Urinary bladder (tissue), 4 donors: ENCODE results near the gene NCLN. TPM values are rescaled to one million over a fixed set of nuclear protein-coding genes. Genes with fewer than 3 reads are reported as not detected.

Experiments
- DNase-seq: peaks from one replicate; pipeline ENCODE4 v3.0.0-alpha.2; 2015; ENCODE audit errors: extremely low spot score
- H3K27ac ChIP-seq: one replicate; pipeline ENCODE4 v1.5.1; 2013; ENCODE audit warnings: low read depth, mild to moderate bottlenecking, moderate library complexity
- H3K36me3 ChIP-seq: one replicate; pipeline ENCODE4 v1.6.1; 2013; ENCODE audit warnings: mild to moderate bottlenecking, moderate library complexity; ENCODE audit not compliant: insufficient read depth
- H3K4me1 ChIP-seq: one replicate; pipeline ENCODE4 v1.6.1; 2013; ENCODE audit warnings: mild to moderate bottlenecking, moderate library complexity; ENCODE audit not compliant: insufficient read depth
- H3K4me3 ChIP-seq: one replicate; pipeline ENCODE4 v1.5.1; 2013; ENCODE audit warnings: low read depth, low read length
- WGBS: extraction: QIAGEN DNeasy Blood & Tissue Kit; methylation state at CpG from one replicate; pipeline ENCODE4 v1.1.7; 2013; 5-methylcytosine and 5-hydroxymethylcytosine counted together
- polyA plus RNA-seq: library from polyadenylated mRNA; stranded (reverse); fragments of 200-250 nt; gene quantifications from one replicate; pipeline ENCODE4 v1.2.3, GENCODE V29; 2013
- total RNA-seq: library from RNA; depleted of rRNA; stranded (reverse); fragments of >200 nt; gene quantifications from one replicate; pipeline ENCODE4 v1.2.3, GENCODE V29; 2014
- donor health status: healthy with polysubstance abuse.
- donor health status: healthy.

Gene NCLN
- total and polyA plus RNA-seq, 2 donors = 10.5 to 30.5 TPM

- no peaks in the 10 kb centered on the region for H3K36me3 ChIP-seq
- H3K4me1 ChIP-seq = no peaks in the 10 kb centered on the region
- no peak for DNase-seq
- WGBS = 92% methylated on average over 9 of the region's 9 CpGs
- no peak overlapping the region for H3K4me3 ChIP-seq
- H3K27ac ChIP-seq = no peak overlapping the region
These were observed 59.3 kb downstream of the NCLN start for GRCh38 chr19:3245050-3245449.

DNA sequence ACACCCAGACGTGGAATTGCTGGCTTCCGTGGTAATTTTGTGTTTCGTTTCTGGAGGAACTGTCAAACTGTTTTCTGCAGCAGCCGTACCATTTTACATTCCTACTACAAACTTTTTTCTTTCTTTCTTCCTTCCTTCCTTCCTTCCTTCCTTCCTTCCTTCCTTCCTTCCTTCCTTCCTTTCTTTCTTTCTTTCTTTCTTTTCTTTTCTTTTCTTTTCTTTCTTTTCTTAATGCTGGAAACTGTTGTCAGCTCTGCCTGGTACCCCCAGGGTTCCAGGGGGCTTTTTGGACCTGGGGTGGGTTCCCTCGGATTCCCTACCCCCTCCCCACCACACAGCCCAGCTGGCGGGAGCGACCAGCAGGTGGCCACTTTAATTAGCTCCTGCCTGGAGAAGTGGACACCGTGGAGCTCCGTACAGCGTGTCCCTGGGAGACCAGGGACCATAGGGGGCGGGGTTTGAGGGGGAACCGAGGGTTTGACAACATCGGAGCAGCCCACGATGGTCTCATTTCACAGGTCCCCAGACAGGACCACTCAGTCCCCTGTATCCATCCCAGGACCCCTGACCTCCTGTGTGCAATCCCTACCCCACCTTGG is 63.1 kb downstream of the NCLN start:
- no peak for DNase-seq
- H3K4me1 ChIP-seq = no peaks in the 10 kb centered on the region
- 47% methylated on average over 14 of the region's 14 CpGs for WGBS

DNA sequence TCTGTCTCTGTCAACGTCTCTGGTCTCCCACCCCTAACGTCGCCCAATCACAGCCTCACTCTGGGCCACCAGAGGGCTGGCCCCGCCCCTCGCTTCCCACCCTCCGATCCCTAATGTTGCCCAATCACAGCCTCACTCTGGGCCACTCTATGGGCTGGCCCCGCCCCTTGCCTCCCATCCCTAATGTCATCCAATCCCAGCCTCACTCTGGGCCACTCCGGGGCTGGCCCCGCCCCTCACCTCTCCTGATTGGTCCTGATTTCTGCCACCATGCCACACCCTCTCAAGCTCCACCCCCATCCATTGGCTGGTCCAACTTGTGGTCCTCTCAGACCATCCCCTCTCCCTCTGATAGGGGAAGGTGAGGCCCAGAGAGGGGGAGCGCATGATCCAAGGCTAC is 63.7 kb downstream of the NCLN start:
- Histone ChIP-seq H3K4me3 (no peak overlapping the region), H3K4me1 (no peaks in the 10 kb centered on the region), H3K27ac (no peak overlapping the region), H3K36me3 (no peaks in the 10 kb centered on the region)
- DNase-seq = no peak
- 83% methylated on average over 10 of the region's 10 CpGs for WGBS

More for the DNA sequence above, 63.1 kb downstream of the NCLN start:
- H3K36me3 ChIP-seq = no peaks in the 10 kb centered on the region
- H3K27ac ChIP-seq = no peak overlapping the region
- H3K4me3 ChIP-seq = no peak overlapping the region

- WGBS = 78% methylated on average over 7 of the region's 7 CpGs
- DNase-seq = no peak
- no peaks in the 10 kb centered on the region for H3K36me3 ChIP-seq
- no peak overlapping the region for H3K4me3 ChIP-seq
- H3K4me1 ChIP-seq = no peaks in the 10 kb centered on the region
- no peak overlapping the region for H3K27ac ChIP-seq
These were observed 64.9 kb downstream of the NCLN start for GRCh38 chr19:3250675-3251074.

DNA sequence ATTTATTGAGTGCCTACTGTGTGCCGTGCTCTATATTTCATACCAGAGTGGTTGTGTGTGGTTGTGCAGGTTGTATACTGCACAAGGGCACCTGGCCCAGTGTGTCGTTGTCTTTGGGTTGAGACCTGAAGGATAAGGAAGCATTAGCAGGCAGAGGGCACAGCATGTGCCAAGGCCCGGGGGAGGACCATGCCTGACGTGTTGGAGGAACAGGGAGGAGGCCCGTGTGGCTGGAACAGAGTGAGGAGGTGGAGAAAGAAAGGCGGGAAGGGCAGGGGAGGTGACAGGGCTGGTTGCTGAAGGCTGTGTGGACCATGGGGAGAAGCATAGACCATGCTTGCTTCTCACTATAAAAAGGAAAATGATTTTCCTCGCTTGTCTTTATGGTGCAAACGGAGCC is 65.5 kb downstream of the NCLN start:
- 80% methylated on average over 8 of the region's 8 CpGs for WGBS
- Histone ChIP-seq H3K36me3 (no peaks in the 10 kb centered on the region), H3K4me3 (no peak overlapping the region), H3K27ac (no peak overlapping the region), H3K4me1 (no peaks in the 10 kb centered on the region)
- no peak for DNase-seq

GRCh38 chr19:3252650-3253049 is 66.9 kb downstream of the NCLN start:
- H3K36me3 ChIP-seq = no peaks in the 10 kb centered on the region
- H3K27ac ChIP-seq = no peak overlapping the region
- DNase-seq = no peak
- H3K4me1 ChIP-seq = no peaks in the 10 kb centered on the region
- H3K4me3 ChIP-seq = no peak overlapping the region
- WGBS = 93% methylated on average over 2 of the region's 2 CpGs

- Histone ChIP-seq H3K27ac (no peak overlapping the region), H3K4me1 (no peaks in the 10 kb centered on the region), H3K36me3 (no peaks in the 10 kb centered on the region), H3K4me3 (no peak overlapping the region)
- DNase-seq = no peak
- 56% methylated on average over 3 of the region's 3 CpGs for WGBS
These were observed 67.5 kb downstream of the NCLN start for GRCh38 chr19:3253270-3253669.

DNA sequence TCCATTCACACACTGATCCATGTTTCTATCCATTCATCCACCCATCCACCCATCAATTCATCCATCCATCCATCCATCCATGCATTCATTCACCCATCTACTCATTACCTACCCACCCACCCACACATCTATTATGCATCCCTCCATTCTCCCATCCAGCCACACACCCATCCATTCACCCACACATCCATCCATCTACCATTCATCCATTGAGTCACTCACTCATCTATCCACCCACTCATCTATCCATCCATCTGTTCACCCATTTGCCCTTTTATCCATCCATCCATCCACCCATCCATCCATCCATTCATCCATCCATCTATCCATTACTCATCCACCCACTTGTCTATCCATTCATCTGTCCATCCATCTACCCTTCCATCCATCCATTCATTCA is 68.8 kb downstream of the NCLN start:
- DNase-seq = no peak
- Histone ChIP-seq H3K27ac (no peak overlapping the region), H3K36me3 (no peaks in the 10 kb centered on the region), H3K4me1 (no peaks in the 10 kb centered on the region), H3K4me3 (no peak overlapping the region)

- 84% methylated on average over 8 of the region's 8 CpGs for WGBS
- H3K27ac ChIP-seq = no peak overlapping the region
- H3K4me3 ChIP-seq = no peak overlapping the region
- DNase-seq = no peak
- no peaks in the 10 kb centered on the region for H3K4me1 ChIP-seq
- H3K36me3 ChIP-seq = no peaks in the 10 kb centered on the region
These were observed 71.3 kb downstream of the NCLN start for GRCh38 chr19:3257071-3257470.

Other genes with a start within 250 kb of the NCLN start
- gene ZNF77, start 241.0 kb upstream of the NCLN start, total RNA-seq = 6.8 TPM
- gene ZNF77, start 241.0 kb upstream of the NCLN start, polyA plus RNA-seq = 4.3 TPM
- 1.4 TPM for gene TLE6, start 208.4 kb upstream of the NCLN start, total RNA-seq
- 2.4 TPM for gene TLE6, start 208.4 kb upstream of the NCLN start, polyA plus RNA-seq
- 14.1 TPM for gene TLE2, start 156.7 kb upstream of the NCLN start, total RNA-seq
- 69.9 TPM for gene TLE2, start 156.7 kb upstream of the NCLN start, polyA plus RNA-seq
- gene TLE5, start 123.4 kb upstream of the NCLN start, total RNA-seq = 65.0 TPM
- gene TLE5, start 123.4 kb upstream of the NCLN start, polyA plus RNA-seq = 725 TPM
- 32.1 TPM for gene GNA11, start 91.6 kb upstream of the NCLN start, total RNA-seq
- gene GNA11, start 91.6 kb upstream of the NCLN start, polyA plus RNA-seq = 64.7 TPM
- gene GNA15, start 49.9 kb upstream of the NCLN start, total RNA-seq = 6.2 TPM
- gene GNA15, start 49.9 kb upstream of the NCLN start, polyA plus RNA-seq = 9.6 TPM
- 0.74 TPM for gene S1PR4, start 7.2 kb upstream of the NCLN start, total RNA-seq
- gene S1PR4, start 7.2 kb upstream of the NCLN start, polyA plus RNA-seq = 3.4 TPM
- 0.48 TPM for gene CELF5, start 38.7 kb downstream of the NCLN start, total RNA-seq
- 0.14 TPM for gene CELF5, start 38.7 kb downstream of the NCLN start, polyA plus RNA-seq
- 26.4 TPM for gene NFIC, start 180.7 kb downstream of the NCLN start, total RNA-seq
- gene NFIC, start 180.7 kb downstream of the NCLN start, polyA plus RNA-seq = 112 TPM